ENCODE results near the gene ENTREP3.

- TF ChIP-seq CTCF (IDR thresholded peaks at IDR 0.05 in 2 of 3, conservative IDR thresholded peaks at IDR 0.05 in 1 of 3; ENCODE audit: borderline replicate concordance in 1 of 3, insufficient read depth in 1 of 3, low read depth in 2 of 3, low read length in 2 of 3) (no peak), POLR2AphosphoS5 (IDR thresholded peaks at IDR 0.05; ENCODE audit: low read depth, low read length) (no peak), TCF7L2 (IDR thresholded peaks at IDR 0.05; ENCODE audit: borderline replicate concordance, extremely low read depth, insufficient read depth, insufficient read length) (no peak), EZH2phosphoT487 (IDR thresholded peaks at IDR 0.05; ENCODE audit: borderline replicate concordance) (no peak), ELF1 (IDR thresholded peaks at IDR 0.05; ENCODE audit: borderline replicate concordance, low read depth) (no peak), EZH2 (IDR thresholded peaks at IDR 0.05) (no peak), CEBPB (IDR thresholded peaks at IDR 0.05; ENCODE audit: low read depth) (no peak)
- TF ChIP-seq, protein P1, sequence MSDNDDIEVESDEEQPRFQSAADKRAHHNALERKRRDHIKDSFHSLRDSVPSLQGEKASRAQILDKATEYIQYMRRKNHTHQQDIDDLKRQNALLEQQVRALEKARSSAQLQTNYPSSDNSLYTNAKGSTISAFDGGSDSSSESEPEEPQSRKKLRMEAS (IDR thresholded peaks at IDR 0.05), result no peak
Observed at GRCh38 chr1:155263067-155263466, 7.8 kb upstream of the ENTREP3 start.

Measured in HCT116 (cell line).